ENCODE results near the gene RPTOR.

The RPTOR gene

DNA sequence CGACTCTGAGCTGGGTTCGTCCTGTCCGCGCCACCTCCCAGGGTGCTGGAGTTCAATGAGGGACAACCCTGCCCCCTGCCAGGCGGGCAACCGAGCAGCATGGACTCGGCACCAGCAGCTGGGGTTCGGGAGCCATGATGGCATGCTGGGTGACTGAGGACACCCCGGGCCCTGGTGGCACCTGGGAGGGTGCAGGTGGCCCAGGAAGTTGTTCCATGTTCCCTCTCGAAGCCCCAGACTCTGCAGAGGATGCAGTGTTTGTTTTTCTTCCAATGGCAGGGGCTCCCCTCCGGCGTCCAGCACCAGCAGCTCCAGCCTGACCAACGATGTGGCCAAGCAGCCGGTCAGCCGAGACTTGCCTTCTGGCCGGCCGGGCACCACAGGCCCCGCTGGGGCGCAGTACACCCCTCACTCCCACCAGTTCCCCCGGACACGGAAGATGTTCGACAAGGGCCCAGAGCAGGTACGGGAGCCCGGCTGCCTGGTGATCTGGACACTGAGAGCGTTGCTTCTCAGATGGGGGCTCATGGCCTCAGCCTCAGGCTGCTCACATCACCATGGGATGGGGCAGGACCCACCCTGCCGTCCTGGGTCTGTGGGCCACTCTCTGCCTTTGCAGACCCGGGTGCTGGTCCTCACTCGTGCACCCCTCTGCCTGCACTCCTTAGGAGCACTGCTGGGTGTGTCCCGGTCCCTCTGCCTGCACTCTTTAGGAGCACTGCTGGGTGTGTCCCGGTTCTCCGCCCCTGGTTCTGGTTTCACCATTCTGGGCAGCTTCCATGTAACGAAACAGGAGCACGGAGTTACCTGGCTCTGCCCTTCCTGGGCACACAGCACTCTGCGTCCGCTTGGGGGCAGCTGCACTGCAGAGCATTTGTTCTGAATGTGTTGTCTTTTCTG lies 378.8 kb downstream of the RPTOR start:
- no peak for DNase-seq

DNA sequence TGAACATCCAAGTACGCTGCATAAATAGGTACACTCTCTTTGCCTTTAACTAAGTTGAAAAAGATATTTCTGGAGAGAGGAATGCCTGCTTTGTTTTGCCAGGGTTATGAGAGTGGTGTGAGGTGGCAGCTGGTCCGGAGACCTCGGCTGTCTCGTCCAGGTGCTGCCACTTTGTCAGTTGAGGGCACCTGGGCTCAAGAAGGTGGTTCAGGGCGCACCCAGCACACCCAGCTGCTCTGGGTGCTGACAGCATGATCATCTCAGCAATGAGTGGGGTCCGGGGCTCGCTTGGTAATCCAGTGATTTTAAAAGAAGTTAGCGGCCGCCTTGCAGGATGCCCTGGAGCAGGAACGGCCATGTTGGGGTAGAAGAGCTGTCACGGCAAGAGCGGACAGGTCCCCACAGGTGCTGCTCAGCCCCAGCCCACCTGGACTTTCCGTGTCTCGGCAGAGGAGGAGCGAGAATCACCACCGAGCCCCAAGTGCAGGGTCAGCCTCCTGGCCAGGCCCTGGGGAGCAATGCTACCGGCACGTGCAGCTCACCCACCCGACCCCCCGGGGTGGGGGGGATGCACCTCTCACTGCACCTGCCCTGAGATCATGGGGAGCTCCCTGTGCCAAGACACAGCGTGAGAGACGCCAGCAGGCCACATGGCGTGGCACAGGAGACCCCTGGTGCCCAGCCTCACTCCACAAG lies 379.6 kb downstream of the RPTOR start:
- no peak for DNase-seq

DNA sequence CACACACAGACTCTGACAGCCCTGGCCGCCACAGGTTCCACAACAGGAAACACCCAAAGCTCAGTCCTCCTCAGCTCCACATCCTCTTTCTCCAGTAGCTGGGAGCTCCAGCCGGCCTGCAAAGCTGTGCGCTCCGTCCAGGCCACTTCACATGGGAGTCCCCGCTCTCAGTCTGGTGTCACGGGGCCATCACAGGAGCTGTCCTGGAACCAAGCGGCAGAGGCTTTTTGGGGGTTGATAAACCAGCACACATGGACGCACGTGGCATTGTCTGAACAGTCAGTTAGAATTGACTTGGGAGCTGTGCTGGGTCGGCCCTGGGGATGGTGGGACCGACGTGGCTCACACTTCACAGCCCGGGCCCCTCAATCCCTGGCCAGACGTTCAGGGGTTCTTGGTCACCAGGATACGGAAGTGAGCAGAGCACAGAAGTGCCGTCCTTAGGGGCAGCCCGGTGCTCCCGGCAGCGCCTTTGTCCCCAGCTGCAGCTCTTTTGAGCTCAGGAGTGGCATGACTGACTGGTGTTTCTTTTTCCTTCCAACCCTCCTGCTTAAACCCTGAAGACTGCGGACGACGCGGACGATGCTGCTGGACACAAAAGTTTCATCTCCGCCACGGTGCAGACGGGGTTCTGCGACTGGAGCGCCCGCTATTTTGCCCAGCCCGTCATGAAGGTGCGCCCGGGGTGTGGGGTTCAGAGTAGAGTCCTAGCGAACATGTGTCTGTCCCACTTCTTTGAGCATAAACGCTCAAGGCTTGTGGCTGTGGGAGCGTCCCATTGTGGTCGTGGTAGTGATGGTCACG lies 380.4 kb downstream of the RPTOR start:
- no peak for DNase-seq

DNA sequence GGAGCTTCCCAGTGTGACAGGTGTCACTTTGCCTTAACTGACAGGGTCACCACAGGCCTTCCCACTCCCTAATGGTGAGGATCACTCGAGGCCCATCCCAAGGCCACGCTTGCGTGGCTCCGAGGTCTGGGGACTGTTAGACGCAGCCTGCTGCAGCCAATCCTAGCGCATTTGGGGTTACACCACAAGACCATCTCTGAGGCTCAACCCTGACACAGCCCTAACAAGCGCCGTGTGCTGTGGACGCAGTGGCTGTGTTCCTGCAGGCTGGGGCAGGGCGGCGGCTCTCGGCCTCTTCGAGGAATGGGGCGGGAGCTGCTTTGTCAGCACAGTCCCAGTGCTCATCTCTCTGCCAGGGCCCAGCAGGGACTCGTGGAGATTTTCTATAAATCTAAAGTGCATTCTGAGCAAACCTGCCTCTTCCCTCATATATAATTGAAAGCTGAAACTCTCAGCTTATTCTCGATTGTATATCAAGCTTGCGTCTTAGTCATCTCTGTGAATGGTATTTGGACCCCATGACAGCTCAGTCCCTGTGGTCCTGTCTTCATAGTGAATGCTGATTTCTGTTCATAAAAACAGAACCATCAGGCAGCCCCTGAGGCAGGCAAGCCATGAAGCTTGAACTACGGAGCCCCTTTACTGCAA lies 381.2 kb downstream of the RPTOR start:
- no peak for DNase-seq

DNA sequence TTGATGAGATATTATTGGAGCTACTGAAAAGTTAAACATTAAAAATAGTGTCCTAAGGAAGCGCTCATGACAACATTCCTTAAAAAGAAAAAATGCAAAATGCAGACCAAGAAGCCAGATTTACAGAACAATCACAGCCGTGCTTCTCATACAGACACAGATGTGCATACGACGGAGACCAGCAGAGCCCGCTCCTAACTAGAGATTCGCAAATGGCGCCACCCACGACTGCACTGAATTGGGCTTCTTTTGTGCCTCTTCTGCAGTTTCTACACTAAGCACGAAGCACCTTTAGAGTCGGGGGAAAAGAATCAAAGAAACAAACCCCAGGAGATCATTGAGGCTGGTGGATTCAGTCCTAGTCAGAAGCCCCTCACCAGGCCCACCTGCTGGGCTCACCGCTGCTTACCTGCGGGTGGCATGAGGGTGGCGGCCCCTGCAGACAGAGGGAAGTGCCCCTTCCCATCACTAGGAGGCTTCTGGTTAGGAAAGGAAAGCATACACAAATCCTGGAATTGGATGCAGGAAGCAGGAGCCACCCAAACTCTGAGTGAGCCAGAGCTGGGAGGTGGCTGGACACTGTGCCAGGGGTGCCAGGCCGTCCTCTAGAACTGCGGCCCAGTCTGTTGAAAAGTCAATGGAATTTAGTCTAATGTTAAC lies 382.1 kb downstream of the RPTOR start:
- DNase-seq: no peak

DNA sequence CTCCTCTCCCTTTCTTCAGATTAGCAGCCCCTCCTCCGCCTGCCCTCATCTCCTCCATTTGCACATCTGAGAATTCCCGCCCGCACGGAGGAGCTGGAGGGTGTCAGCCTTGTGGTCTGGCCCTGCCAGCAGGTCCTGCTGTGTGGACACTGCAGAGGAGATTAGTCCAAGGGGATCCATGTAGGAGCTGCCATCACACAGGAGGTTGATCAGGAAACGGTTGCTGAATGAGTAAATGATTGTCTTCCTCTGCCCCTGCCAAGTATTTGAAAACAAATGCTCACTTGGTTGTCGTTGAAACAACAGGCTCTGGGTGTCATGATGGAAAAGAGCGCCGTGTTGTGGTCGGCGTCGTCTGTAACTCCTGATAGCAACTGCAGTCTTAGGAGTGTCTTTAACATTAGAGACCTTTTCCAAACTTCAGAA lies 383.2 kb downstream of the RPTOR start:
- DNase-seq: no peak

DNA sequence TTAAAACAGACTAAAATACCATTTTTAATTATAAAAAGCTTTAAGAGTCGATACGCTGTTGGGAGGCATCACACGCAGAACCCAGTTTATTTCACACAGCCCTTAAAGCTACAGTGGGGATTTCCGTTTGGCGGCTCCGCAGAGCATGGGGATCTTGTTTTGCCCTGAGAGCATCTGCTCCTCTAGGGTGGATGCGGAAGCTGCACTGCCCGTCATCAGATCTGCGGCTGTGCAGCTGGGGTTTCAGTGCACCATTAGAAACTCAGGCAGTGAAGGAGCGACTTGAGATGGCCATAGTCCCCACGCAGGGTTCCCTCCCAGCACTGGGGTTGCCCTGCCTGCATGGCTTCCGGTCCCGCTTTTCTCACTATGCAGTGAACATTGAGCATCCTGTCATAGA lies 384.8 kb downstream of the RPTOR start:
- DNase-seq: no peak

DNA sequence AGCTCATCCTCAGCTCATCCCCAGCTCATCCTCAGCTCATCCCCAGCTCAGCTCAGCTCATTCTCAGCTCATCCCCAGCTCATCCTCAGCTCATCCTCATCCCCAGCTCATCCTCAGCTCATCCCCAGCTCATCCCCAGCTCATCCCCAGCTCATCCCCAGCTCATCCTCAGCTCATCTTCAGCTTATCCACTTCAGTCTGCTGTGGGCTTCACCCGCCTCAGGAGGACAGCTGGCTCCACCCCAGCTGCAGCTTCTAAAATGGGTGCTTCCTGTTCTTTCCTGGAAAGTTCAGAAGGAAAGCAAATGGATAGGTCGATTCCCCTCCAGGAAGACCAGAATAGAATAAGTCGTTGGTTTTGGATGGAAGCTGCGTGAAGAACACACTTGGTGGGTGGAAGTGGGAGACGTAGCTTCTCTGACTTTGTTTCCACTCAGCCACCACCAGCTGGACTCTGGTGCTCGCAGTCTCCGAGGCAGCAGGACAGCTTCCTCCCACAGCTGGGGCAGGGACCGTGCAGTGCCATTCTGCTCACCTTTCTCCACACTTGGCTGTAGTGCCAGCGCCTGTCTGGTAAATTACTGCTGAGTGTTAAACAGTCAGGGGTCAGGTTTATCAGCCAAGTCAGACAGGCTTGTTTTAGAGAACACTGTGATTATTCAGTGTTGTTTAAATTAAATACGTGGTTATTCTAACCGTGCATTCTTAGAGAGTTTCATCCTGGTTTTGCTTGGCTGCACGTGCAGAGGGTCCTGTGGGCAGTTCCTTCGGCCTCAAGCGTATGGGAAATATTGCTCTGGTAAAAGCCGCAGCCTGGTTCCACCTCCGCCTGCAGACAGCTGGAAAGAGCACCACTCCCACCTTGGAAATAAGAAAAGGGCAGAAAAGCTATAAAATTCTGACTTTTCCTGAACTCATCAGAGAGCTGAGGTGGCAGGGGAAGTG lies 386.0 kb downstream of the RPTOR start:
- DNase-seq: no peak

DNA sequence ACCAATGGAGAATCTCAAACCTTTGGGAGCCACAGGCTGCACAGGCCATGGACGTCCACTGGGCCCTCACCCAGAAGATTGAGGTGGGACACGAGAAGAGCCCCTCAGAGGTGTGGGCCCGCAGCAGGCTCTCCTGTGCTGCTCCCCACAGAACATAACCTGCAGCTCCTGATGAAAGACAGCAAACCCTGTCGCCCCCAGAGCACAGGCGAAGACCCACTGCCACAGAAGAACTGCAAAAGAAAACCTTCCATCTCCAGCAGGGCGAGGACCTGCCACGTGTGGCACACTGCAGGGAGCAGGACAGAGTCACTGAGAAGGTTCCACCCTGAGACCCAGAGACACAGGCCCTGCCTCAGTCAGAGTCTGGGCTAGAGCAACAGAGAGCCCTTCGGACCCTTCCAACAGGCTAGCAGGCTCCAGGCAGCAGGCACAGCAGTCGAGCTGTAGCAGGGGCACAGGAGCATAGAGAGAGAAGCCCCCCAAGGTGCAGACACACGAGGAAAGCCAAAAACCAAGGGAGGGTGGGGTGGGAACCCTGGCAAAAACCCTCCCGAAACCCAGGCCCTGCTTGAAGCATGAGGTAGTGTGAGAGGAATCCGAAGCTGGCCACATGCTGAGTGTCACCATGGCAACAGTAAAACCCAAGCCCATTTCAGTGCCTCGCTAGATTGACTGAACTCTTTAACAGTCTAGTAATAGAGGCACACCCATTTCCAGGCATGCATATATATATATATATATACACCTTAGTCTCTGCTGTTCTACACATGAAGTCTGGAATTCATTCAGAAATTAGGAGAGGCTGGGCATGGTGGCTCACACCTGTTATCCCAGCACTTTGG lies 387.0 kb downstream of the RPTOR start:
- DNase-seq: peak; percentile 61

DNA sequence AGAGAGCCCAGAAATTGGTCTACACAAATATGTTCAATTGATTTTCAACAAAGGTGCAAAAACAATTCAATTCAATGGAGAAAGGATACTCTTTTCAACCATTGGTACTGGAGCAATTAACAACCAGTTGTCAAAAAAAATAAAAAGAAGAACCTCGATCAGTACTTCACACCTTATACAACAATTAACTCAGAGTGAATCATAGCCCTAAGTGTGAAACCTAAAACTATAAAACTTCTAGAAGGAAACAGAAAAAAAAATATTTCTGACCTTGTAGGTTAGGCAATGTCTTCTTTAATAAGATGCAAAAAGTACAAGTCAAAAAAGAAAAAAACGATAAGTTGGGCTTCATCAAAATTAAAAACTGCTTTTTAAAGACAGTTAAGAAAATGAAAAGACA lies 390.9 kb downstream of the RPTOR start:
- no peak for DNase-seq

DNA sequence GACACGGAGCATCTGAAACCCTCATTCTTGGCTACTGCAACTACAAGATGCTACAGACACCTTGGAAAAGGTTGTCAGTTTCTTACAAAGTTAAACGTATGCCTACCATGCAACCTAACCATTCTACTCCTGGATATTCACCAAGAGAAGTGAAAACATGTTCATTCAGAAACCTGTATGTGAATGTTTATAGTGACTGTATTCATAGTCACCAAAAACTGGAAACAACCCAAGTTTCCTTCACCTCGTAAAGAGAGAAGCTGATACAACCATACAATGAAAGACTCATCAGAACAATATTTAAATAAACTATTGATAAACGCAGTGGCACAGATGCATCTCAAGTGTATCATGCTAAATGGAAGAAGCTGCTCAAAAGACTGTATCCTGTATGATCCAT lies 391.6 kb downstream of the RPTOR start:
- DNase-seq: no peak

DNA sequence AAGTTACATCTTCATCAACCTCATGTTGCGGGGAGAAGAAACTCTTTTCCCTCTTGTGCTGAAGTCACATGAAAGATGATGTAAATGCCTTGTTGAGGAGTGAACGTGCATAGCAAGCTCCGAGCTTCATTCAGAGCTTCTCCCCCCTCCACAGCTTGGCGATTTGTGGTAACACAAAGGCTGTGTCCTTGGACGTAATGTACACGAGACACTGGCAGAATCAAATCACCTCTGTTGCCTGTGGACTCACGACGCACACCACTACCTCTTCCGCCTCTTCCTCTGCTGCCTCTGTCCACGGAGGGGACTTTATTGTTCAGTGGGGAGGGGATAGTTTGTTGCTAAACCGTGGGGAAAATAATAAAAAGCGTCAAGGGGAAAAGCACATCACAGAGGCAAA lies 392.1 kb downstream of the RPTOR start:
- DNase-seq: no peak

DNA sequence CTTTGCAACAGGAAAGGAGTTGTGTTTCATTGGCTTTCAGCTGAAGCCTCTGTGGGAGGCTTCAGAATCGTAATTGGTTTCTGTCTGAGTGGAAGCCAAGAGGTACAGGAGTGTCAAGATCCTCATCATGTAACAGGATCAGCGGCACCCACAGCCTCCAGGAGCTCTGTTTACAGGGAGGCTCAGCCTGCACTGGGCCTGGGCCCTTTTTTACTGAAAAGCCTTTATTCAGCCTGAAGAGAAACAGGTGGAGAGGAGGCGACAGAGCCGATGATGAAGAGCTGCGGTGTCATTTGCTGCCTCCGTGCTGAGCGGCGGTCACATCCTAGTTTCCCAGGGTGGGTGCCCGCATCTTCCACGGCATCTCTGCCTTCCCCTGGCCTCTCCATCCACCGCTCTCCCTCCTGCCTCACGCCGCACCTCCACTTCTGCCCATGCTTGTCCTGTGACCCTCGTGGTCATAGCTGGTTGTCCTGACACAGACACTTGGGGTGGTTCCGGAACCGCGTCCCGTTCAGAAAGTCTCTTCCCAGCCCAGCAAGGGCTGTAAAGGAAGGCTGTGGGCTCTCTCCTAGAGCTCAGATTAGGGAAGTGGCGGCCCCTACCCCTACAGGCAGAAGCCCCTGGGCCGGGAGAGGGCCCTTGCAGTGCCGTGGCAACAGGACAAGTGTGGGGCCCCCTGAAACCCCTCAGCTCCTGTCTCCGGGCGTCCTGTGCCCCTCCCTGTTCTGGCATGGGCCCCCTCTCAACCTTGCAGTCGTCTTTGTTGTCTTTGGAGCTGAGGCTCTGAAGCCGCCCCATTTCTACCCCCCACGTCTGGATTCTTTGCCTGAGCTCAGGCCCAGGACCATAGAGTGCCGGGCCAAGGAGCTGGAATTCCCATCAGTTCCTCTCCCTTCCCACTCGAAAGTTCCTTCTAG lies 393.1 kb downstream of the RPTOR start:
- no peak for DNase-seq

DNA sequence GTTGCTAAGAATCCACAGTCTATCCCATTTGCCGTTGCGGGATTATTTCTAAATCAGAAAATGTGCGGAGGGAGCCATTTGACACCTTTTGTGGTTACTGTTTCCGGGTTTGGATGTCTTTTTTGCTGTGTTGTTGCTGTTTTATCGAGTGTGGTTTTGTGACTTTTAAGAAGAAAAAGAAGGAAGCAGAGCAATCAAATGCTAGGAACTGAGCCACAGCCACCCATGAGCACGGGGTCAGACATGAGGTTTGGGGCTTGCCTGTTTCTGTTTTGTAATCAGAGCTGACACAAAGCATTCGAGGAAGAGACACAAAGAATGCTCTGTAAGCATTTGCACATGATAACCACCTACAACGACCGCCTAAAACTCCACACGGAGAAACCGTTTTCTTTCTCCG lies 393.9 kb downstream of the RPTOR start:
- DNase-seq: no peak

DNA sequence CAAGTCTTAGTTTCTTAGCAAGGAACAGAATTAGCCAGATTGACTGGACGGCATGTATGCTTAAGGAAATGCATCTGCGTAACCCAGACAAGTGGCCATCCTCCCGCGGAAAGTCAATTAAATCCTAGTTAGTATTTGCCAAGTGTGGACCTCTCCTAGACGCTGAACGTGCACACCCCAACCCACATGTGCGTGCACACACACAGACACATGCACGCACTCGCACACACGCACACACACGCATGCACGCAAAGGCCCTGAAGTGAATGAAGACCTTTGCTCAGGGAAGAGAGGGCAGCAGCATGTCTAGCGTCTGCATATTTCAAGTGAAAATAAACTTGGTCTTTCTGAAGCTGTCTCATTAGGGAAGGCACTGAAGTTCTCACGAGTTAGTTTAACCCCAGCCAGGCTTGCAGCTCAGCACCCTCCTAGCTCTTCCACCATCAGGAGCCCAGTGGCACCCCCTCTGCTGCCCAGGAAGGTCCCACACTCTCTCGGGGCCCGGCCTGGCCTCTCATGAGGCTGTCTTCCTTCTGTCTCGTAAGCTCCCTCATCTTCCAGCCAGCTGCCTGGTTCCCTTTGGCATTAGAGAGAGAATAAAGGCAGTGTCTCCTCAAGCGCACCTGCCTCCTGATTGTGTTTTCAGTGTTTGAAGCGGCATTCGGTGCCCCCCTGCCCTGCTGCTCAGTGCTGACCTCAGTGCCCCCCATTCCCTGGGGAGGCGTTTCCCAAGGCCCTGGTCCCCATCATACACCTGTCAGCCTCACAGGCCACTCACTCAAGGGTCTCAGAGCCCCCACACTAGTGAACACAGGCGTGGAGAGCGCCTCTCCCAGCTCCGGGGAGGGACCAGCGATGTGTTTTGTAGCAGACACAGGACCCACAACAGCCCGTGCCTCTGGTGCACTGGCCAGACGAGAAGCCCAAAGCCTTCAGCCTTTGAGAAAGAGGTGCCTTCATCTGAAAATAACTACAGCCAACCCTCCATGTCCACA lies 394.8 kb downstream of the RPTOR start:
- DNase-seq: no peak

DNA sequence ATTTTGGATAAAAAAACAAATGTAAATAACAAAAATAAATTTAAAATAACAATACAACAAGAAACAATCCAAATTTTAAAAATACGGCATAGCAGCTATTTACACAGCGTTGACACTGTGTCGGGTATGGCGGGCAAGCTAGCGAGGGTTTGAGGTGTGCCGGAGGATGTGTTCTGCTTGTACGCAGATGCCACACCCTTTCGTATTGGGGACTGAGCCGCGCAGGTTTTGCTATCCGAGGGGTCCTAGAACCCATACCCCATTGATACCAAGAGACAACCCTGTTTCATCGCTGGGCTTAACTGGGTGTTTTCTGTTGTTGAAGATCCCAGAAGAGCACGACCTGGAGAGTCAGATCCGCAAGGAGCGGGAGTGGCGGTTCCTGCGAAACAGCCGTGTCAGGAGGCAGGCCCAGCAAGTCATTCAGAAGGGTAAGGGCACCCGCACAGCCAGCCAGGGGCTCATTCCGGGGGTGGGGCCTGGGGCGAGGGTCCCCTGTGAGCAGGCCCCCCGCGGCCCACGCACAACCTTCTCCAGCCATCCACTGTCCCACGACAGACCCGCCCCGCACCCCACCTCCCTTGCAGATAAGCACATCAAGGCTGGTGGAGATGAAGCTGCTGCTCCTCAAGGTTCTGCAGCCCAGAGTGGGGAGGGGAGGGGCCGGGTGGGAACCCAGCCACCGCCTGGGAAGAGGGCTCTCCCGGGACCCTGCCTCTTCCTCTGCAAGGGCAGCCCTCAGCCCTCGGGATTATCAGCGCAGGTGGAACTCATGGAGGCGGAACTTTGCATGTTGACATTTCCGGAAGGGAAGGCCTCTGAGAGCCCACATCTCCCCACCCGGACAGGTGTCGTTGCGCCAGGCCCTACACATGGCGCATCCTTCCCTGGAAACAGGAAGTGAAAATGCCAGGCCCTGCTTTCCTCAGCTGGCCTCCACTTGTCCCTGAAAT lies 395.8 kb downstream of the RPTOR start:
- DNase-seq: no peak

DNA sequence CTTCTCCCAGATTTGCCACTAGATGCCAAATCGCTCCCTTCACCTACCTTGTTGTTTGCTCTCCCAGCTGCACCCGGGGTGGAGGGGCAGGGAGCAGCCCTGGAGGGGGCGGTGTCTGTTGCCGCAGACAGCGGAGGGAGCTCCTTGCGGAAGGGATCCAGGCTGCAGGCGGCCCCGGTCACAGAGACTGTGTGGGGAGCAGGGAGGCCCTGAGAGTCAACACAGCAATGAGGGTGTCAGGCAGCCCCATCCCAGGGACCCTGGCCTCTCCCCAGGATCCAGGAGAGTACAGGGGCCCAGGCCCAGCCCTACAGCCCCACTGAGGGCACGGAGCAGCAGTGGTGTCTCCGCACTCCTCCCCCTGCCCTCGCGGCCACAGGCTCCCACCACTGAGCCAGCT lies 396.5 kb downstream of the RPTOR start:
- no peak for DNase-seq

All from amniotic stem cell (primary cell).